Measurements from ENCODE around the gene SMIM5. TPM values are rescaled to one million over a fixed set of nuclear protein-coding genes. Genes with fewer than 3 reads are reported as not detected.

The SMIM5 gene
- total and polyA plus RNA-seq, 9 of the 15 experiments (the other 6 are each of a cell fraction or from before 2014, with no cell fraction given), result 0.08 TPM; not detected in 8

- FAIRE-seq, result no peak
- H3K27ac ChIP-seq (ENCODE audit: extremely low read depth, low read depth, low read length), result no peak overlapping the region
- H4K20me1 ChIP-seq (replicated peaks; ENCODE audit: control insufficient read depth, insufficient read depth, low read length), result peaks cover 12% of the 10 kb centered on the region; the same call in 1 of the 2 replicates
- H3K79me2 ChIP-seq (ENCODE audit: control insufficient read depth, insufficient read depth, low read length), result peaks cover 41% of the 10 kb centered on the region
- H3K4me1 ChIP-seq (replicated peaks in 1 of 2; ENCODE audit: control insufficient read depth in 2 of 2, insufficient read depth in 2 of 2, low read length in 2 of 2), result peaks cover 0 to 14% of the 10 kb centered on the region in 2 experiments; a peak in 2 of 5 replicates
- in situ Hi-C loops (cut with MboI), result no loop called here
- no peak overlapping the region for H3K4me3 ChIP-seq
- ChIA-PET POLR2A (interaction anchor here (0.6 to 1.4 kb wide), 5 partner anchors 10 to 23 kb away, joined by 3 to 4 read pairs (median 3); no protein-coding TSS in a partner anchor), CTCF (ENCODE audit: low intra/inter-chr PET ratio) (no interaction called here)
- BruUV-seq (replicated peaks), result no TSS peak
- no peaks in the 10 kb centered on the region for H3K9me3 ChIP-seq (replicated peaks; ENCODE audit: control insufficient read depth, insufficient read depth, low read depth, low read length)
- 0 out of 4 replicates have a peak overlapping the region, but pooled peaks of 1 of the 2 experiments have one; percentile 13 for H3K9ac ChIP-seq (ENCODE audit: insufficient read depth in 1 of 2, low read depth in 2 of 2, low read length in 2 of 2)
- H3K9me1 ChIP-seq (ENCODE audit: control insufficient read depth, insufficient read depth, low read length), result peaks cover 10% of the 10 kb centered on the region
- H3K4me2 ChIP-seq (ENCODE audit: insufficient read depth, low read length), result no peak overlapping the region
- no peak overlapping the region for H2AFZ ChIP-seq (ENCODE audit: low read depth, low read length)
- TF ChIP-seq, protein P1, sequence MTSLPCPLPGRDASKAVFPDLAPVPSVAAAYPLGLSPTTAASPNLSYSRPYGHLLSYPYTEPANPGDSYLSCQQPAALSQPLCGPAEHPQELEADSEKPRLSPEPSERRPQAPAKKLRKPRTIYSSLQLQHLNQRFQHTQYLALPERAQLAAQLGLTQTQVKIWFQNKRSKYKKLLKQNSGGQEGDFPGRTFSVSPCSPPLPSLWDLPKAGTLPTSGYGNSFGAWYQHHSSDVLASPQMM (CRISPR knock-in tag; IDR thresholded peaks at IDR 0.05), result no peak
- TF ChIP-seq THRA (IDR thresholded peaks at IDR 0.05), result no peak
- DNase-seq (ENCODE audit: extremely low read depth in 1 of 4, low spot score in 3 of 4), result no peak
- H3K27me3 ChIP-seq (ENCODE audit: control insufficient read depth in 2 of 2, insufficient read depth in 2 of 2, low read length in 2 of 2), result no peaks in the 10 kb centered on the region
- intact Hi-C loops (cut with micrococcal nuclease), result no loop called here
- 83% methylated on average over 11 of the region's 11 CpGs for WGBS (ENCODE audit: insufficient coverage, low coverage, missing lambda C conversion rate)
- H3K36me3 ChIP-seq (ENCODE audit: control insufficient read depth, insufficient read depth, low read length), result peaks cover 61% of the 10 kb centered on the region
- no peak for ATAC-seq
Observed at GRCh38 chr17:75688209-75688825, 55.1 kb downstream of the SMIM5 start.
